ENCODE measurements around the gene SDK1. TPM values are rescaled to one million over a fixed set of nuclear protein-coding genes. Genes with fewer than 3 reads are reported as not detected.

Gene SDK1
- total RNA-seq, 4 donors from 2014 or later, result 2.5 to 12.9 (median 6.1) TPM

DNA sequence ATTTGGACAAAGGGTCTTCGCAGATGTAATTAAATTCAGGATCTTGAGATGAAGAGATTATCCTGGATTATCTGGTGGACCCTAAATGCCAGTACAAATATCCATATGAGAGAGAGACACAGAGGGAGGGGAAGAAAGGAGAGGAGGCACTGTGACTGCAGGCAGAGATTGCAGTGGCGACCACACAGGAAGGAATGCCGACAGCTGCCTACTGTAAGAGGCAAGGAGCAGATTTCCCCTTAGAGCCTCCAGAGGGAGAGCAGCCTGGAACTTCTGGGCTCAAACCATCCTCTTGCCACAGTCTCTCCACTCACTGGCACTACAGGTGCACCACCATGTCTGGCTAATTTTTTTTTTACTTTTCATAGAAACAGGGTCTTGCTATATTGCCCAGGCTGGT lies 152.3 kb downstream of the SDK1 start:
- Histone ChIP-seq H3K36me3 (no peaks in the 10 kb centered on the region), H3K9me3 (peaks cover 4% of the 10 kb centered on the region), H3K27ac (no peak overlapping the region), H3K4me1 (no peaks in the 10 kb centered on the region), H3K4me3 (no peak overlapping the region), H3K27me3 (no peaks in the 10 kb centered on the region)
- no peak for DNase-seq (ENCODE audit: low spot score in 2 of 2)
- 86% methylated on average over 3 of the region's 3 CpGs for WGBS
- TF ChIP-seq EP300 (IDR thresholded peaks at IDR 0.05) (no peak), POLR2AphosphoS5 (IDR thresholded peaks at IDR 0.05) (no peak), POLR2A (IDR thresholded peaks at IDR 0.05) (no peak)
- TF ChIP-seq, protein P1, sequence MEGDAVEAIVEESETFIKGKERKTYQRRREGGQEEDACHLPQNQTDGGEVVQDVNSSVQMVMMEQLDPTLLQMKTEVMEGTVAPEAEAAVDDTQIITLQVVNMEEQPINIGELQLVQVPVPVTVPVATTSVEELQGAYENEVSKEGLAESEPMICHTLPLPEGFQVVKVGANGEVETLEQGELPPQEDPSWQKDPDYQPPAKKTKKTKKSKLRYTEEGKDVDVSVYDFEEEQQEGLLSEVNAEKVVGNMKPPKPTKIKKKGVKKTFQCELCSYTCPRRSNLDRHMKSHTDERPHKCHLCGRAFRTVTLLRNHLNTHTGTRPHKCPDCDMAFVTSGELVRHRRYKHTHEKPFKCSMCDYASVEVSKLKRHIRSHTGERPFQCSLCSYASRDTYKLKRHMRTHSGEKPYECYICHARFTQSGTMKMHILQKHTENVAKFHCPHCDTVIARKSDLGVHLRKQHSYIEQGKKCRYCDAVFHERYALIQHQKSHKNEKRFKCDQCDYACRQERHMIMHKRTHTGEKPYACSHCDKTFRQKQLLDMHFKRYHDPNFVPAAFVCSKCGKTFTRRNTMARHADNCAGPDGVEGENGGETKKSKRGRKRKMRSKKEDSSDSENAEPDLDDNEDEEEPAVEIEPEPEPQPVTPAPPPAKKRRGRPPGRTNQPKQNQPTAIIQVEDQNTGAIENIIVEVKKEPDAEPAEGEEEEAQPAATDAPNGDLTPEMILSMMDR (IDR thresholded peaks at IDR 0.05), result no peak

DNA sequence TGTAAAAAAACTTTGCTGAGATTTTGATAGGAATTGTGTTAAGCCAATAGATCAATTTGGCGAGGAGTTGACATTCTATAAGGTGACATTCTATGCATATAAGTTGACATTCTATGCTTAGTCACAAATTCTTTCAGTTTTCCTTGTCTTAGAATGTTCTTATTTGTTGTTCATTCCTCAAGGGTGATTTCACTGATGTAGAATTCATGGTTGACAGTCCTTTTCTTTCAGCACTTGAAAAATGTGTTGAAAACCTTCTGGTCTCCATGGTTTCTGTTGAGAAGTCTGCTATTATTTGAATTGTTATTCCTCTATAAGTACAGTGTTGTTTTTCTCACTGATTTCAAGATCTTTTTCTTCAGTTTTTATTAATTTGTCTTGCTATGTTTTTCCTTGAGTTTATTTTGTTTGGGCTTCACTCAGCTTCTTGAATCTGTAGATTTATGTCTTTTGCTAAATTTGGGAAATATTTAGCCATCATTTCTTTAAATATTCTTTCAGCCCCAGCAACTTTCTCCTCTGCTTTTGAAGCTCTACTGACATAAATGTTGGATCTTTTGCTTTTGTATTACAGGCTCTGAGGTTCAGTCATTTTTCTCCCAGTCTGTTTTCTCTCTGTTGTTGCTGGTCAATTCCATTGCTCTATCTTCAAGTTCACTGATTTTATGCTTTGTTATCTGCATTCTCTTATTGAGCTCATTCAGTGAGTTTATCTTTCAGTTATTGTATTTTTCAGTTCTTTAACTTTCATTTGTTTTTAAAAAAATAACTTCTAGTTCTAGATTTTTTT lies 154.9 kb downstream of the SDK1 start:
- DNase-seq (ENCODE audit: low spot score in 2 of 2), result no peak
- no peaks in the 10 kb centered on the region for H3K27me3 ChIP-seq
- H3K4me1 ChIP-seq, result no peaks in the 10 kb centered on the region
- H3K4me3 ChIP-seq, result no peak overlapping the region
- 89% methylated on average over 1 of the region's 1 CpG for WGBS
- no peak overlapping the region for H3K27ac ChIP-seq
- no peaks in the 10 kb centered on the region for H3K36me3 ChIP-seq
- peaks cover 4% of the 10 kb centered on the region for H3K9me3 ChIP-seq
- no peak for TF ChIP-seq EP300 (IDR thresholded peaks at IDR 0.05)
- no peak for TF ChIP-seq POLR2AphosphoS5 (IDR thresholded peaks at IDR 0.05)
- no peak for TF ChIP-seq POLR2A (IDR thresholded peaks at IDR 0.05)
- TF ChIP-seq, protein P1 (IDR thresholded peaks at IDR 0.05), result no peak

DNA sequence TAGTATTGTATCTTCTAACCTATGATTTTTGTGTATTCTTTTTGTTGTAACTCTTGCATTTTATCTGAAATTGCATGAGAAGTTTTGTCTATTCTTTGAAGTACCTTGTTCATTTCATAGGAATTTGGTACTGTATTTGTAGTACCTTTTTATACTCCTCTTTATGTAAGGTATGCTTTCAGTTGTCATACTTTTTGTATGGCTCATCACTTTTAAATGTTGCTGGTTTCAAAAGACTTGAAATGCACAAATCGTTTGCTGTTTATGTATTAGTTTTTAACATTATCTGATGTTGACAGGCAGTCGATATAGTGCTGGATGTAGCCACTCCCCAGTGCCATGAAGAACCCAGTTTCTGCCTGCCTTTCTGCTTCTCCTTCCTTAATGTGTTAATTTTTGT lies 158.1 kb downstream of the SDK1 start:
- Histone ChIP-seq H3K9me3 (peaks cover 4% of the 10 kb centered on the region), H3K36me3 (no peaks in the 10 kb centered on the region), H3K27me3 (no peaks in the 10 kb centered on the region), H3K4me1 (no peaks in the 10 kb centered on the region), H3K27ac (no peak overlapping the region), H3K4me3 (no peak overlapping the region)
- TF ChIP-seq POLR2A (IDR thresholded peaks at IDR 0.05) (no peak), POLR2AphosphoS5 (IDR thresholded peaks at IDR 0.05) (no peak), EP300 (IDR thresholded peaks at IDR 0.05) (no peak)
- TF ChIP-seq, protein P1 (IDR thresholded peaks at IDR 0.05), result no peak
- no peak for DNase-seq (ENCODE audit: low spot score in 2 of 2)
- 75% methylated on average over 2 of the region's 2 CpGs for WGBS

DNA sequence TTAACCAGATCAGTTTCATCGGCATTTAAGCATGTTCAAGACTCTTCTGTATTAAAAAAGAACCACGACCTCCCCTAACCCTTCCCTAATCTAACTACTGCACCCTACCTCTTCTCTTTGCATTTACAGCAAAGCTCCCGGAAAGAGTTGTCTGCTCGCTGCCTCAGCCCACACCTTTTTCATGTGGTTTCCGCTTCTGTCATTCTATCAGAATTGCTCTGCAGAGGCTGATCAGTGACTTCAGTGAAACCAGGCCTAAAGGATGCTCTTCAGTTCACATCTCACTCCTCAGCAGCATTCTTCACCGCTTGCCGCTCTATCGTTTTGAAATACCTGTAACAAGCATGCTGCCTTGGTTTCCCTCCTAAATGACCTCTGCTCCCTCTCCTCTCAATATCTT lies 160.9 kb downstream of the SDK1 start:
- H3K9me3 ChIP-seq, result no peaks in the 10 kb centered on the region
- H3K4me1 ChIP-seq, result no peaks in the 10 kb centered on the region
- no peaks in the 10 kb centered on the region for H3K27me3 ChIP-seq
- H3K4me3 ChIP-seq, result no peak overlapping the region
- H3K27ac ChIP-seq, result no peak overlapping the region
- 93% methylated on average over 8 of the region's 8 CpGs for WGBS
- TF ChIP-seq, protein P1 (IDR thresholded peaks at IDR 0.05), result no peak
- TF ChIP-seq POLR2A (IDR thresholded peaks at IDR 0.05), result no peak
- no peak for TF ChIP-seq EP300 (IDR thresholded peaks at IDR 0.05)
- TF ChIP-seq POLR2AphosphoS5 (IDR thresholded peaks at IDR 0.05), result no peak
- no peak for DNase-seq (ENCODE audit: low spot score in 2 of 2)
- H3K36me3 ChIP-seq, result no peaks in the 10 kb centered on the region

DNA sequence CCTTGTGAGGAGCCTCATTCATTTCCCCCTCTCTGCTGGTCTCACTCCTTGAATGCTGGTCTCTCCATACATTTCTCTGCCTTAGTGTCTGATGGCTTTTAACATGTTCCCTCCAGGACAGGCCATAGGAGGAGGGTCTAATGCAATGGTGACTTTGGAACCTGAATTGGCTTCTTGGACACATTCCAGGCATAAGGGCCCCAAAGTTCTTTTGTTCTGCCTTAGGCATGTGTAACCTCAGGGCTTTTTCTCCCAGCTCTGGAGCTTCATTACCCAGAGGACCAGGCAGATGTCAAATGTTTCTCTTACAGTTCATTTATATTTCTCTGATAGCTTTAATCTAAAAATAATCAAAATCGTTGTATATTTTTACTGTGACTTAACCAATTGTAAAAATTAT lies 162.6 kb downstream of the SDK1 start:
- Histone ChIP-seq H3K4me3 (no peak overlapping the region), H3K27ac (no peak overlapping the region), H3K9me3 (no peaks in the 10 kb centered on the region), H3K36me3 (no peaks in the 10 kb centered on the region), H3K27me3 (no peaks in the 10 kb centered on the region), H3K4me1 (no peaks in the 10 kb centered on the region)
- DNase-seq (ENCODE audit: low spot score in 2 of 2), result no peak
- WGBS, result 44% methylated on average over 1 of the region's 1 CpG
- TF ChIP-seq EP300 (IDR thresholded peaks at IDR 0.05) (no peak), POLR2A (IDR thresholded peaks at IDR 0.05) (no peak), POLR2AphosphoS5 (IDR thresholded peaks at IDR 0.05) (no peak)
- TF ChIP-seq, protein P1 (IDR thresholded peaks at IDR 0.05), result no peak
